SU-DHL-6 (cell line): Measurements from ENCODE around the gene MADCAM1.

ENCODE experiments used
- H2AFZ ChIP-seq: fragments of 200-600 bp; sonication (generic); 2 replicates; pipeline ENCODE4 v1.6.1; 2014; ENCODE audit warnings: low read depth, mild to moderate bottlenecking, moderate library complexity, mixed read lengths, antibody characterized with exemption, low read length; ENCODE audit not compliant: severe bottlenecking
- H3F3A ChIP-seq: fragments of 200-600 bp; shearing (Covaris generic); 2 replicates; pipeline ENCODE4 v1.6.0; 2016; ENCODE audit warnings: antibody characterized with exemption, mild to moderate bottlenecking; ENCODE audit not compliant: insufficient read depth
- H3K27ac ChIP-seq: fragments of 200-600 bp; sonication (generic); 2 replicates; pipeline ENCODE4 v1.5.1; 2016; ENCODE audit warnings: low read depth, mild to moderate bottlenecking, low read length, moderate library complexity, mixed read lengths
- H3K27me3 ChIP-seq: fragments of 200-600 bp; sonication (generic), shearing (Covaris generic); 2 replicates; pipeline ENCODE4 v1.6.0; 2014; ENCODE audit warnings: mild to moderate bottlenecking, low read length
- H3K36me3 ChIP-seq: fragments of 200-600 bp; sonication (generic); 2 replicates; pipeline ENCODE4 v1.6.1; 2014; ENCODE audit warnings: mild to moderate bottlenecking, low read length, mixed read lengths
- H3K4me2 ChIP-seq: fragments of 300-600, 200-600 bp; shearing (Covaris generic), sonication (generic); 2 replicates; pipeline ENCODE4 v1.6.0; 2014; ENCODE audit warnings: low read length, low read depth, mild to moderate bottlenecking; ENCODE audit not compliant: poor library complexity, severe bottlenecking
- H3K4me3 ChIP-seq: fragments of 200-600 bp; sonication (generic); 2 replicates; pipeline ENCODE4 v1.5.1; 2014; ENCODE audit warnings: antibody characterized with exemption, low read length, mild to moderate bottlenecking, mixed read lengths; ENCODE audit not compliant: insufficient read depth, poor library complexity, severe bottlenecking
- H3K79me2 ChIP-seq: fragments of 200-600 bp; sonication (generic); 2 replicates; pipeline ENCODE4 v1.6.1; 2014; ENCODE audit warnings: mild to moderate bottlenecking, low read length, moderate library complexity; ENCODE audit not compliant: insufficient read depth
- H3K9ac ChIP-seq: fragments of 200-600 bp; sonication (generic); 2 replicates; pipeline ENCODE4 v1.7.0; 2014; ENCODE audit warnings: mild to moderate bottlenecking, low read length
- H3K9me2 ChIP-seq: fragments of 200-600 bp; sonication (generic); replicated peaks from 2 replicates; pipeline ENCODE4 v1.6.1; 2014; ENCODE audit warnings: low read length; ENCODE audit not compliant: insufficient read depth
- H3K9me3 ChIP-seq: fragments of 200-600 bp; sonication (generic); 2 replicates; pipeline ENCODE4 v1.6.1; 2014; ENCODE audit warnings: low read length, mixed read lengths; ENCODE audit not compliant: insufficient read depth
- H4K20me1 ChIP-seq: fragments of 200-600 bp; sonication (generic); 2 replicates; pipeline ENCODE4 v1.6.1; 2014; ENCODE audit warnings: low read depth, mild to moderate bottlenecking, antibody characterized with exemption, low read length, moderate library complexity, mixed read lengths
- EZH2phosphoT487 ChIP-seq: fragments of 200-600 bp; sonication (generic), shearing (Covaris generic); conservative IDR thresholded peaks from 2 replicates; pipeline ENCODE4 v1.6.1; 2018; ENCODE audit warnings: mild to moderate bottlenecking, antibody characterized with exemption, low read length, moderate library complexity, mixed read lengths
- TF ChIP-seq, protein P1 (sequence below): fragments of 200-600 bp; sonication (generic); IDR thresholded peaks from one replicate; pipeline ENCODE4 v1.5.1; 2017; ENCODE audit warnings: antibody characterized with exemption, mild to moderate bottlenecking, low read length, moderate library complexity; ENCODE audit not compliant: insufficient read depth, poor library complexity, severe bottlenecking

The MADCAM1 gene

DNA sequence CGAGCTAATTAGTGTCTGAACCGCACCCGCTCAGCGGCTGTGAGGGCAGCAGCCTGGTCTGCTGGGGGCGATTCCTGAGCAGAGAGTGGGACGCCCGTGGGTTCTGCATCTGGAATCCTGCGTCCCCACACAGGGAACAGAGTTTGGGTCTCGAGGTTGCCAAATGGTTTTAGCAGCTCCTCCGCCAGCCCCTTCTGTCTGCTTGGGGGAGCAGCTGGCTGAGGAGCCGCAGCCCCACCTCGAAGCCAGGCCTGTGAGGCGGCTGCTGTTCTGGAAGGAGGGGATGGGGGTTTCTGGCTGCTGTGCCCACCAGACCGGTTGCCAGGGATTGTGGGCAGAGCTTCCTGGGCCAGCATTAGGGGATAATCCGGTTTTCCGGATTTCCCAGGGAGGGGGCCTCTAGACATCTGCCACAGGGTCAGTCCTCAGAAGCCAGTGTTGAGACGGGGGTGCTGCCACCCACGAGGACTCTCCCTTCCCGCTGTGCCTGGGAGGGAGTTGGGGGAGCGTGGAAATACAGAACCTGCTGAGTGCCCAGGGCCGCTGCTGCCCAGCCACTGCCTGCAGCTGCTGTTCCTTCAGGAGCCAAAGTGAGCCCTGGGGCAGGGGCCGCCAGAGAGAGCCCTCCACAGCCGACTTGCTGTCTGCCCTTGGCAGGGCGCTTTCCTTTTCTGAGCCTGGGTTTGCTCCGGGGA, 37.2 kb downstream of the MADCAM1 start:
- H3K9ac ChIP-seq: peak overlapping the region; percentile 89
- no peak for TF ChIP-seq EZH2phosphoT487
- TF ChIP-seq, protein P1, sequence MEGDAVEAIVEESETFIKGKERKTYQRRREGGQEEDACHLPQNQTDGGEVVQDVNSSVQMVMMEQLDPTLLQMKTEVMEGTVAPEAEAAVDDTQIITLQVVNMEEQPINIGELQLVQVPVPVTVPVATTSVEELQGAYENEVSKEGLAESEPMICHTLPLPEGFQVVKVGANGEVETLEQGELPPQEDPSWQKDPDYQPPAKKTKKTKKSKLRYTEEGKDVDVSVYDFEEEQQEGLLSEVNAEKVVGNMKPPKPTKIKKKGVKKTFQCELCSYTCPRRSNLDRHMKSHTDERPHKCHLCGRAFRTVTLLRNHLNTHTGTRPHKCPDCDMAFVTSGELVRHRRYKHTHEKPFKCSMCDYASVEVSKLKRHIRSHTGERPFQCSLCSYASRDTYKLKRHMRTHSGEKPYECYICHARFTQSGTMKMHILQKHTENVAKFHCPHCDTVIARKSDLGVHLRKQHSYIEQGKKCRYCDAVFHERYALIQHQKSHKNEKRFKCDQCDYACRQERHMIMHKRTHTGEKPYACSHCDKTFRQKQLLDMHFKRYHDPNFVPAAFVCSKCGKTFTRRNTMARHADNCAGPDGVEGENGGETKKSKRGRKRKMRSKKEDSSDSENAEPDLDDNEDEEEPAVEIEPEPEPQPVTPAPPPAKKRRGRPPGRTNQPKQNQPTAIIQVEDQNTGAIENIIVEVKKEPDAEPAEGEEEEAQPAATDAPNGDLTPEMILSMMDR: no peak
- no peaks in the 10 kb centered on the region for H3K27me3 ChIP-seq
- H3K79me2 ChIP-seq: peaks cover 25% of the 10 kb centered on the region
- no peaks in the 10 kb centered on the region for H3F3A ChIP-seq
- no peak overlapping the region for H2AFZ ChIP-seq
- no peaks in the 10 kb centered on the region for H4K20me1 ChIP-seq
- H3K9me3 ChIP-seq: no peaks in the 10 kb centered on the region
- H3K9me2 ChIP-seq: no peaks in the 10 kb centered on the region
- no peaks in the 10 kb centered on the region for H3K36me3 ChIP-seq
- H3K4me3 ChIP-seq: peak overlapping the region; percentile 89
- no peak overlapping the region for H3K27ac ChIP-seq
- H3K4me2 ChIP-seq: peak overlapping the region; percentile 82

DNA sequence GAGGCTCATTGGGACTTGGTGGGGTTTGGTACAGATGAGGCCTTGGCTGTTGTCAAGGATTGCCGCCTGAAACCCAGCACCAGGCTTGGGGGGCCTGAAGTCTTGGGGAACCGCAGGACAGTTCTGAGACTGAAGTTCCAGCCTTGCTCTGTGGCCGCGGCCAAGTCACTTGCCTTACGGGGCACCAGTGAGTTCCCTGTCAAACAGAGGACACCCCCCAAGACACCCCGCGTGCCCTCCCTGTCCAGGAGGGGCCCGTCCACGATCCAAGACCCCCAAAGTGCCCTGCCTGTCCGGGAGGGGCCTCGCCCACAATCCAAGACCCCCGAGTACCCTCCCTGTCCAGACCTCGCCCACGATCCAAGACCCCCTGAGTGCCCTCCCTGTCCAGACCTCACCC, 37.8 kb downstream of the MADCAM1 start:
- Histone ChIP-seq H3K9ac (no peak overlapping the region), H3K9me2 (no peaks in the 10 kb centered on the region), H3K4me2 (no peak overlapping the region), H3F3A (no peaks in the 10 kb centered on the region), H3K27me3 (no peaks in the 10 kb centered on the region), H3K27ac (no peak overlapping the region), H4K20me1 (no peaks in the 10 kb centered on the region), H3K79me2 (peaks cover 25% of the 10 kb centered on the region), H3K36me3 (no peaks in the 10 kb centered on the region), H2AFZ (no peak overlapping the region), H3K4me3 (no peak overlapping the region), H3K9me3 (no peaks in the 10 kb centered on the region)
- no peak for TF ChIP-seq EZH2phosphoT487
- TF ChIP-seq, protein P1: no peak

DNA sequence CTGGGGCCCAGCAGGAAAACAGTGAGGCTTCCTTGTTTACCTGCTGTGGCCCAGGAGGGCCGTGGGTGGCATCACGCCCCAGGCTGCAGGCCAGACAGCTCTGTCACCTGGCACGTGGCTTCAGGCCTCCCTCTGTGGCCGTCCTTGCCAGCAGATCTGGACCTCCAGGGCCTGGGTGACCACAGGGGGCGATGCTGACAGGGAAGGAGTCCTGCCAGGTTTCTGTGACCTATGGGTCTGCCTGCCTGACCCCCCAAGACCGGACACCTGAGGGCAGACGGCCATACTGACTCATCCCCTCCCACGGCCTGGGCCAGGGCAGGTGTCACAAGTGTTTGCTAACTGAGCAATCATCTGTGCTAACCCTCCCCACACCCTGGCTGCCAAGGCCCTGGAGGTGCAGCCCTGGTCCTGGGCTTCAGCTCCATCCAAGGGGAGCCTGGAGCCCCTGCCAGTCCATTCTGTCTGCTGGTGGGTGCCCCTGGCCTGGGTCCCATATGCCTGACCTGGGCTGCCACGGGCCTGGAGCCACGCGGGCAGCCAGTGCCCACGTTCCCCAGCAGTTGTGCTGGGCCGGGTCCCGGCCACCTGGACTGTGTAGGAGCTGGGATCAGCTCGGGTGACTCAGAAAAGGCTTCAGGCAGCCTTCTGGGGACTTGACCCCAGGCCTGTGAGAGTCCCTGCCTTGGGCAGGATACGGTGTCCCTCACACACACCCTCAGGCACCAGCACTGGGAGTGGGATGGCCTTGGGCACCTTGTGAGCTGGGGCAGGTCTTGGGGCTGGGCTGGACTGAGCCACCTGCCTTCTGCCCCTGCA, 38.9 kb downstream of the MADCAM1 start:
- H3K9me3 ChIP-seq: no peaks in the 10 kb centered on the region
- H3K9me2 ChIP-seq: no peaks in the 10 kb centered on the region
- no peak overlapping the region for H2AFZ ChIP-seq
- no peaks in the 10 kb centered on the region for H3K27me3 ChIP-seq
- no peak overlapping the region for H3K4me2 ChIP-seq
- H3K79me2 ChIP-seq: peaks cover 25% of the 10 kb centered on the region
- H3K4me3 ChIP-seq: no peak overlapping the region
- no peak overlapping the region for H3K27ac ChIP-seq
- no peaks in the 10 kb centered on the region for H3K36me3 ChIP-seq
- no peak overlapping the region for H3K9ac ChIP-seq
- H4K20me1 ChIP-seq: no peaks in the 10 kb centered on the region
- no peaks in the 10 kb centered on the region for H3F3A ChIP-seq
- no peak for TF ChIP-seq EZH2phosphoT487
- TF ChIP-seq, protein P1: no peak
